ENCODE results near the gene HS3ST4.

DNA sequence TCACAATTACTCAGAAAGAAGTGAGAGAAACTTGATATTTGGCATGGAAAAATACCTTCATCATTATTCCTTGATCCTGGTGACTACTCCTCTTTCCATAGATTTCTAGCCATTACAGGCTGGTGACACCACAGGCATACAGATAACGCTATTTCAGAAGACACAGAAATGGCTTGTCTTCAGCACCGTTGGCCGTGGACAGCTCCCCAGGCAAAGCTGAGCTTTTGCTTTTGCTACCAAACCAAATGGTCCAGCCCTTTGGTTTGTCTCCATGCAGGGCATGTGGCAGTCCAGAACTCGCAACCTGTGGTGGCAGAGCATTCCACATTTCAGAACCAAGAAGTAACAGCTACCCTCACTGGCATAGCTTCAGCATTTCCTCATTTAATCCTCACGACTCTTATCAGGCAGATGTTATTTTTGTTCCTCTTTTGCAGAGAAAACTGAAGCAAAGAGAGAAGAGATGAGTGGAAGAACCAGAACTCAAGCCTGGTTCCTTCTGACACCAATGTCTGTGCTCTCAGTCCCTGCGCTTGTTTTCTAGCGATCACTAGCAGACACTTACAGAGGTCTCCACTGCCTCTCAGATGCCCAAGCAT is 55.5 kb downstream of the HS3ST4 start:
- TF ChIP-seq POLR2AphosphoS5 (IDR thresholded peaks at IDR 0.05; ENCODE audit: low read depth, low read length) (no peak), POLR2A (IDR thresholded peaks at IDR 0.05; ENCODE audit: borderline replicate concordance, extremely low read depth, insufficient read depth, insufficient read length) (no peak), CEBPB (IDR thresholded peaks at IDR 0.05; ENCODE audit: low read depth) (no peak), JUND (IDR thresholded peaks at IDR 0.05) (no peak), SIN3A (IDR thresholded peaks at IDR 0.05; ENCODE audit: low read depth) (no peak), EZH2 (IDR thresholded peaks at IDR 0.05) (no peak), FOSL1 (IDR thresholded peaks at IDR 0.05; ENCODE audit: low read depth) (no peak), YY1 (IDR thresholded peaks at IDR 0.05; ENCODE audit: extremely low read depth, insufficient replicate concordance, low read depth, low read length) (no peak), ZNF274 (IDR thresholded peaks at IDR 0.05; ENCODE audit: low read depth, low read length) (no peak)
- TF ChIP-seq, protein P1, sequence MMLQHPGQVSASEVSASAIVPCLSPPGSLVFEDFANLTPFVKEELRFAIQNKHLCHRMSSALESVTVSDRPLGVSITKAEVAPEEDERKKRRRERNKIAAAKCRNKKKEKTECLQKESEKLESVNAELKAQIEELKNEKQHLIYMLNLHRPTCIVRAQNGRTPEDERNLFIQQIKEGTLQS (IDR thresholded peaks at IDR 0.05), result no peak
- TF ChIP-seq, protein P2, sequence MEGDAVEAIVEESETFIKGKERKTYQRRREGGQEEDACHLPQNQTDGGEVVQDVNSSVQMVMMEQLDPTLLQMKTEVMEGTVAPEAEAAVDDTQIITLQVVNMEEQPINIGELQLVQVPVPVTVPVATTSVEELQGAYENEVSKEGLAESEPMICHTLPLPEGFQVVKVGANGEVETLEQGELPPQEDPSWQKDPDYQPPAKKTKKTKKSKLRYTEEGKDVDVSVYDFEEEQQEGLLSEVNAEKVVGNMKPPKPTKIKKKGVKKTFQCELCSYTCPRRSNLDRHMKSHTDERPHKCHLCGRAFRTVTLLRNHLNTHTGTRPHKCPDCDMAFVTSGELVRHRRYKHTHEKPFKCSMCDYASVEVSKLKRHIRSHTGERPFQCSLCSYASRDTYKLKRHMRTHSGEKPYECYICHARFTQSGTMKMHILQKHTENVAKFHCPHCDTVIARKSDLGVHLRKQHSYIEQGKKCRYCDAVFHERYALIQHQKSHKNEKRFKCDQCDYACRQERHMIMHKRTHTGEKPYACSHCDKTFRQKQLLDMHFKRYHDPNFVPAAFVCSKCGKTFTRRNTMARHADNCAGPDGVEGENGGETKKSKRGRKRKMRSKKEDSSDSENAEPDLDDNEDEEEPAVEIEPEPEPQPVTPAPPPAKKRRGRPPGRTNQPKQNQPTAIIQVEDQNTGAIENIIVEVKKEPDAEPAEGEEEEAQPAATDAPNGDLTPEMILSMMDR (IDR thresholded peaks at IDR 0.05 in 2 of 3, conservative IDR thresholded peaks at IDR 0.05 in 1 of 3; ENCODE audit: borderline replicate concordance in 1 of 3, insufficient read depth in 1 of 3, low read depth in 2 of 3, low read length in 2 of 3), result no peak
- TF ChIP-seq, protein P3, sequence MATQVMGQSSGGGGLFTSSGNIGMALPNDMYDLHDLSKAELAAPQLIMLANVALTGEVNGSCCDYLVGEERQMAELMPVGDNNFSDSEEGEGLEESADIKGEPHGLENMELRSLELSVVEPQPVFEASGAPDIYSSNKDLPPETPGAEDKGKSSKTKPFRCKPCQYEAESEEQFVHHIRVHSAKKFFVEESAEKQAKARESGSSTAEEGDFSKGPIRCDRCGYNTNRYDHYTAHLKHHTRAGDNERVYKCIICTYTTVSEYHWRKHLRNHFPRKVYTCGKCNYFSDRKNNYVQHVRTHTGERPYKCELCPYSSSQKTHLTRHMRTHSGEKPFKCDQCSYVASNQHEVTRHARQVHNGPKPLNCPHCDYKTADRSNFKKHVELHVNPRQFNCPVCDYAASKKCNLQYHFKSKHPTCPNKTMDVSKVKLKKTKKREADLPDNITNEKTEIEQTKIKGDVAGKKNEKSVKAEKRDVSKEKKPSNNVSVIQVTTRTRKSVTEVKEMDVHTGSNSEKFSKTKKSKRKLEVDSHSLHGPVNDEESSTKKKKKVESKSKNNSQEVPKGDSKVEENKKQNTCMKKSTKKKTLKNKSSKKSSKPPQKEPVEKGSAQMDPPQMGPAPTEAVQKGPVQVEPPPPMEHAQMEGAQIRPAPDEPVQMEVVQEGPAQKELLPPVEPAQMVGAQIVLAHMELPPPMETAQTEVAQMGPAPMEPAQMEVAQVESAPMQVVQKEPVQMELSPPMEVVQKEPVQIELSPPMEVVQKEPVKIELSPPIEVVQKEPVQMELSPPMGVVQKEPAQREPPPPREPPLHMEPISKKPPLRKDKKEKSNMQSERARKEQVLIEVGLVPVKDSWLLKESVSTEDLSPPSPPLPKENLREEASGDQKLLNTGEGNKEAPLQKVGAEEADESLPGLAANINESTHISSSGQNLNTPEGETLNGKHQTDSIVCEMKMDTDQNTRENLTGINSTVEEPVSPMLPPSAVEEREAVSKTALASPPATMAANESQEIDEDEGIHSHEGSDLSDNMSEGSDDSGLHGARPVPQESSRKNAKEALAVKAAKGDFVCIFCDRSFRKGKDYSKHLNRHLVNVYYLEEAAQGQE (IDR thresholded peaks at IDR 0.05; ENCODE audit: low read depth), result peak; percentile 76

Data from HCT116 (cell line).